ENCODE data around the gene ZNRF1. TPM values are rescaled to one million over a fixed set of nuclear protein-coding genes. Genes with fewer than 3 reads are reported as not detected.

ZNRF1 gene
- total and polyA plus RNA-seq, 2 of the 4 experiments (the other 2 are of a cell fraction), result 8.2 to 20.7 TPM

GRCh38 chr16:75093598-75094540 lies 95.0 kb downstream of the ZNRF1 start (continued):
- no peak for TF ChIP-seq NFE2L2 (IDR thresholded peaks at IDR 0.05; ENCODE audit: low read depth, low read length)

GRCh38 chr16:75095204-75095621 lies 96.4 kb downstream of the ZNRF1 start:
- Histone ChIP-seq H4K91ac (ENCODE audit: insufficient read depth, low read depth, low read length) (no peak overlapping the region), H3K27me3 (ENCODE audit: control insufficient read depth, insufficient read depth, low read length) (no peaks in the 10 kb centered on the region), H3K9me1 (ENCODE audit: insufficient read depth, low read length) (peaks cover 17% of the 10 kb centered on the region), H4K8ac (ENCODE audit: low read depth in 2 of 2, low read length in 2 of 2) (no peak overlapping the region), H3K18ac (ENCODE audit: low read depth, low read length) (no peak overlapping the region), H2BK20ac (ENCODE audit: low read depth, low read length) (no peak overlapping the region), H2AK5ac (ENCODE audit: low read depth, low read length) (0 out of 2 replicates have a peak overlapping the region, but pooled peaks have one; percentile 28), H2BK120ac (ENCODE audit: low read depth, low read length) (no peak overlapping the region), H3K79me1 (ENCODE audit: low read depth in 1 of 2, low read length in 2 of 2) (peaks cover 17 to 52% of the 10 kb centered on the region in 2 experiments), H2AK9ac (replicated peaks; ENCODE audit: low read depth, low read length, poor library complexity) (no peak overlapping the region), H3K56ac (ENCODE audit: extremely low read depth, insufficient read depth, low read length) (no peak overlapping the region), H3K4me1 (ENCODE audit: control insufficient read depth, insufficient read depth, low read length) (peaks cover 8% of the 10 kb centered on the region; the same call in 1 of the 2 replicates), H3K4ac (ENCODE audit: low read depth, low read length) (no peak overlapping the region), H3K9ac (ENCODE audit: low read depth, low read length) (no peak overlapping the region), H3K23ac (ENCODE audit: low read depth, low read length) (no peak overlapping the region), H2BK5ac (ENCODE audit: low read depth, low read length, poor library complexity, severe bottlenecking) (no peak overlapping the region), H4K5ac (ENCODE audit: low read depth, low read length) (no peak overlapping the region), H4K20me1 (ENCODE audit: insufficient read depth, low read length) (peaks cover 8% of the 10 kb centered on the region; the same call in 1 of the 2 replicates), H3K4me3 (ENCODE audit: insufficient read depth, low read depth, low read length) (no peak overlapping the region), H3K4me2 (ENCODE audit: low read depth, low read length) (no peak overlapping the region), H3K9me3 (ENCODE audit: control insufficient read depth, insufficient read depth, low read length) (no peaks in the 10 kb centered on the region), H2BK15ac (ENCODE audit: low read depth, low read length) (no peak overlapping the region), H2AFZ (replicated peaks; ENCODE audit: low read length, poor library complexity) (no peak overlapping the region), H3K27ac (ENCODE audit: insufficient read depth, low read length) (no peak overlapping the region), H3K36me3 (ENCODE audit: control insufficient read depth, insufficient read depth, low read length) (peaks cover 19% of the 10 kb centered on the region), H3K14ac (replicated peaks; ENCODE audit: low read depth, low read length) (no peak overlapping the region)
- ChIA-PET CTCF (no interaction called here), POLR2A (ENCODE audit: unreplicated experiment) (no interaction called here)
- ATAC-seq (ENCODE audit: low read depth) (no peak), DNase-seq (no peak)
- no TSS peak for BruUV-seq (replicated peaks)
- 98% methylated on average over 7 of the region's 14 CpGs; no CpG with 5 or more reads in 1 of the 2 experiments for WGBS, 2 experiments (ENCODE audit: extremely low coverage in 2 of 2, insufficient read length in 1 of 2)
- dilution Hi-C loops (cut with HindIII; ENCODE audit: low sequenced_read_pairs, unreplicated experiment), result no loop called here
- intact Hi-C loops (cut with micrococcal nuclease), result no loop called here
- in situ Hi-C loops (cut with MboI; ENCODE audit: low sequenced_read_pairs), result no loop called here
- TF ChIP-seq RAD21 (IDR thresholded peaks at IDR 0.05; ENCODE audit: low read length) (no peak), SMC3 (IDR thresholded peaks at IDR 0.05; ENCODE audit: low read depth, low read length) (no peak), CEBPB (IDR thresholded peaks at IDR 0.05; ENCODE audit: low read depth, low read length) (no peak), MAZ (IDR thresholded peaks at IDR 0.05; ENCODE audit: borderline replicate concordance, low read depth, low read length) (no peak), BHLHE40 (IDR thresholded peaks at IDR 0.05; ENCODE audit: low read depth, low read length) (no peak), FOS (IDR thresholded peaks at IDR 0.05; ENCODE audit: low read depth, low read length) (no peak), POLR2A (IDR thresholded peaks at IDR 0.05; ENCODE audit: low read depth, low read length) (no peak), MXI1 (IDR thresholded peaks at IDR 0.05; ENCODE audit: borderline replicate concordance, low read depth, low read length) (no peak)
